Tibial nerve (tissue), 3 donors: Measurements from ENCODE around the gene HMGCL.

Experiments used
- CTCF ChIP-seq, 5 experiments: fragments of 200-600 bp in 3 of 5; fragments of 450-650 bp in 2 of 5; sonication (generic) in 3 of 5; IDR thresholded peaks; one replicate each; pipeline ENCODE4 v1.5.1; 2016 to 2019; ENCODE audit warnings: antibody characterized with exemption in 5 of 5, mild to moderate bottlenecking in 3 of 5, moderate library complexity in 2 of 5
- POLR2A ChIP-seq, 2 donors: fragments of 450-650 bp; IDR thresholded peaks; one replicate each; pipeline ENCODE4 v1.6.1; 2017; ENCODE audit warnings: antibody characterized with exemption in 2 of 2, mild to moderate bottlenecking in 2 of 2, moderate library complexity in 2 of 2

- TF ChIP-seq CTCF (IDR thresholded peaks at IDR 0.05): no peak
- TF ChIP-seq POLR2A (IDR thresholded peaks at IDR 0.05): no peak
Observed at GRCh38 chr1:23867542-23867894, 42.3 kb upstream of the HMGCL start.
